Measurements from ENCODE around the gene ODAPH.

ODAPH gene

DNA sequence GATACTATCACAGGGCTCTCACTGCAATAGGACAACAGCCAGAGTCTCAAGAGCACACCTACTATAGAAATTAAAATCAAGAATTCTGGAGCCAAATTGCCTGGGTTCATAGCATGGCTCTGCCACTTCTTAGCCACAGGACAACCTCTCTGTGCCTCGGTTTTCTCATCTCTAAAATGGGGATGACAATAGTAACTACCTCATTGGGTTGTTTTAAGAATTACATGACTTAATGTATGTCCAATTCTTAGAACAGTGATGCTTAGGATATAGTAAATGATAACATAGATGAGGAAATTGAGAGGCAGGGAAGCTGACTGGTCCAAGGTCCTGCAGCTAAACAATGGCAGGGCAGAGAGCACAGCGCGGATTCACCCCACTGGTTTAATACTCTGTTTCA lies 11.0 kb upstream of the ODAPH start:
- H3K27ac ChIP-seq (ENCODE audit: insufficient read depth, low read depth, low read length, poor library complexity, severe bottlenecking): no peak overlapping the region
- H3K4me1 ChIP-seq (ENCODE audit: control insufficient read depth, insufficient read depth, low read length): no peaks in the 10 kb centered on the region
- WGBS, 2 experiments: 90% methylated on average over 3 of the region's 3 CpGs
- H3K36me3 ChIP-seq (ENCODE audit: control insufficient read depth, insufficient read depth, low read length): no peaks in the 10 kb centered on the region
- H3K4me3 ChIP-seq (ENCODE audit: insufficient read depth, low read depth, low read length): no peak overlapping the region
- no peaks in the 10 kb centered on the region for H3K27me3 ChIP-seq (ENCODE audit: control insufficient read depth, insufficient read depth, low read length, poor library complexity, severe bottlenecking)
- no peaks in the 10 kb centered on the region for H3K9me3 ChIP-seq (ENCODE audit: control insufficient read depth, low read length)

DNA sequence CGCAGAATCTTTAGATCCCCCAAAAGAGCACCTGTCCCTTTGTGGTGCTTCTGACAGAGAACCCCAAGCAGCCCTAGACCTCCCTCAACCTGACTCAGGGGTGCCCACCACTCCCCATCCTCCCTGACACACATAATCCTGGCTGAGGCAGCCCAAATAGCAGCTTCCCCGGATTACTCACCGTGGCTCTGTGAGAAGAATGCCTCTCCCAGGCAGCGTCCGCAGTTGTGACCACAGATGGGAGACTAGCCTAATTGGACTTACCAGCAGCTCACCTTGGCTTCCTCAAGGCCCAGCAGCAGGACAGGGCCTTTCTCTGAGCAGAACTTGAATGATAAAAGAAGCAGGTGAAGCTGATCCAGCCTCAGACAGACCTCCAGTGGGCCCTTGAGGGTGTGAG lies 10.3 kb upstream of the ODAPH start:
- no peaks in the 10 kb centered on the region for H3K27me3 ChIP-seq (ENCODE audit: control insufficient read depth, insufficient read depth, low read length, poor library complexity, severe bottlenecking)
- no peak overlapping the region for H3K27ac ChIP-seq (ENCODE audit: insufficient read depth, low read depth, low read length, poor library complexity, severe bottlenecking)
- no peak overlapping the region for H3K4me3 ChIP-seq (ENCODE audit: insufficient read depth, low read depth, low read length)
- no peaks in the 10 kb centered on the region for H3K4me1 ChIP-seq (ENCODE audit: control insufficient read depth, insufficient read depth, low read length)
- H3K36me3 ChIP-seq (ENCODE audit: control insufficient read depth, insufficient read depth, low read length): no peaks in the 10 kb centered on the region
- H3K9me3 ChIP-seq (ENCODE audit: control insufficient read depth, low read length): no peaks in the 10 kb centered on the region
- WGBS, 2 experiments: 89 to 90% methylated on average over 5 of the region's 5 CpGs

DNA sequence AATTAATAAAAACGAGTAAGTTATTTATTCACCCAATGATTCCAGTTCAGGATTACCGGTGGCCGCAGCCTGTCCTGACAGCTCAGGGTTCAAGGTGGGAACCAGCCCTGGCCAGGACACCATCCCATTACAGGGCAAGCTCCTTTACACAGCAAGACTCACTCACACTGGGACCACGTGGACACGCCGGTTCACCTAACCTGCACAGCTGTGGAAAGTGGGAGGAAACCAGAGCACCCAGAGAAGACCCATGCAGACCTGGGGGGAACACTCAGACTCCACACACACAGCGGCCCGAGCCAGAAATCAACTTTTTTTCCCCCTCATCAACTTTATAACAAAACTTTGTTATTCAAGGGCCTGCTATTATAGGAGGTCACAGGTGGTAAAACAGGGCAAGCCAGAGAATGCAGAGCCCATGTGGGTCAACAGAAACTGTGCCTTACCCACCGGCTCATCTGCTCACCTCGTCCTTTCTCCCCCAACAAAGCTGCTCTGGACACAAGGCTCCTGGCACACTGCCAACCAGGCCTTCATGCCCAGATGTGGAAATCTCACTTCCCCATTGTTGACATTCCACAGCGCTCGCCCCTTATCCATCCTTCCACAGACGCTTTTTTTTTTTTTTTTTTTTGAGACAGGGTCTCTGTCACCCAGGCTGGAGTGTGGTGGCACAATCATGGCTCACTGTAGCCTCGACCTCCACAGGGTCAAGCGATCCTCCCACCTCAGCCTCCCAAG lies 8.0 kb upstream of the ODAPH start:
- 92 to 94% methylated on average over 15 of the region's 15 CpGs for WGBS, 2 experiments
- H3K36me3 ChIP-seq (ENCODE audit: control insufficient read depth, insufficient read depth, low read length): no peaks in the 10 kb centered on the region
- H3K27ac ChIP-seq (ENCODE audit: insufficient read depth, low read depth, low read length, poor library complexity, severe bottlenecking): no peak overlapping the region
- H3K9me3 ChIP-seq (ENCODE audit: control insufficient read depth, low read length): no peaks in the 10 kb centered on the region
- H3K27me3 ChIP-seq (ENCODE audit: control insufficient read depth, insufficient read depth, low read length, poor library complexity, severe bottlenecking): no peaks in the 10 kb centered on the region
- H3K4me3 ChIP-seq (ENCODE audit: insufficient read depth, low read depth, low read length): no peak overlapping the region
- H3K4me1 ChIP-seq (ENCODE audit: control insufficient read depth, insufficient read depth, low read length): no peaks in the 10 kb centered on the region

DNA sequence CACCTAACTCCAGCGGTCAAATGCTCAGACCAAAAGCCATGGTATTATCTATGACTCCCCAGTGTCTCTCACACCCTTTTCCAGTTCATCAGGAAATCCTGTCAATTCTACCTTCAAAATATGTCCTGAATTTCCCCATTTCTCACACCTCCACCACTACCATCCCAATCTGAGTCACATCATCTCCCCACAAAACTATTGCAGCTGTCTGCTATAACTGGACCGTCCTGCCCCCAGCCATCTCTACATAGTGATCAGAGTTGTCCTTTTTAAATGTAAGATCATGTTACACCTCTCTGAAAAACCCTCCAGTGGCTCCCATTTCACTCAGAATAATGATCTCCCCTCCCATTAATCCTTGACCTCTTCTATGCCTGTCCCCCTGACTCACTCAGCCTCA lies 6.8 kb upstream of the ODAPH start:
- Histone ChIP-seq H3K9me3 (ENCODE audit: control insufficient read depth, low read length) (no peaks in the 10 kb centered on the region), H3K4me3 (ENCODE audit: insufficient read depth, low read depth, low read length) (no peak overlapping the region), H3K4me1 (ENCODE audit: control insufficient read depth, insufficient read depth, low read length) (no peaks in the 10 kb centered on the region), H3K27ac (ENCODE audit: insufficient read depth, low read depth, low read length, poor library complexity, severe bottlenecking) (no peak overlapping the region), H3K27me3 (ENCODE audit: control insufficient read depth, insufficient read depth, low read length, poor library complexity, severe bottlenecking) (no peaks in the 10 kb centered on the region), H3K36me3 (ENCODE audit: control insufficient read depth, insufficient read depth, low read length) (no peaks in the 10 kb centered on the region)
- WGBS, 2 experiments: 89 to 95% methylated on average over 2 of the region's 2 CpGs

DNA sequence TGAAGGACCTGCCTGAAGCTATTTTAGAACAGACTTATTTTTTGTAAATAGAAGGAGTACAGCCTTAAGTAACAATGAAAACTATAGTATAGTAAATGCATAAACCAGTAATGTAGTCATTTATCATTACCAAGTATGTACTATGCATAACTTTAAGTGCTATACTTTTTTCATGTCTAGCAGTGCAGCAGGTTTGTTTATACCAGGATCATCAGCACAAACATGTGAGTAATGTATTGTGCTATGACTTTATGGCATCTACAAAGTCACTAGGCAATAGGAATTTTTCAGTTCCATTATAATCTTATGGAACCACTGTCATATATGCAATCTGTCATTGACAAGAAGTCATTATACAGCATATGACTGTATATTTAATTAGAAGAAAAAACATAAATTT lies 3.4 kb upstream of the ODAPH start:
- H3K4me1 ChIP-seq (ENCODE audit: control insufficient read depth, insufficient read depth, low read length): no peaks in the 10 kb centered on the region

DNA sequence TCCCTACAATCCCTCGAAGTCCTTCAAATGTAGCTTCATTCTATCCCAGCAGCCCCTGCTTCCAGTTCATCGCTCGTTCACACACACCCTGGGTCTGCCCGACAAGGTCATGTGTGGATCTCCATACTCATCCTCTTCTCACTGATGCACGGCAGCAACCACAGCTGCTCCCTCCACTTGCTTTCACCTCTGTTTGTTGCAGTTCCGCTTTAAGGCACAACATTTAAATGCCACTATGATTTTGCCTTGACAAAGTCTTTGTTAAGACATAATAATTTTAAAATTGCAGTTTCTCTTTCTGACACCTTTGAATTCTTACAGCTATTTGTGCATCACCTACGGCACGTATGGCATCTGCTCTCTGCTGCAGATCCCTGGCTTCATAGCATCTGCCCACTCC lies 1.8 kb downstream of the ODAPH start:
- Histone ChIP-seq H3K27me3 (ENCODE audit: control insufficient read depth, insufficient read depth, low read length, poor library complexity, severe bottlenecking) (no peaks in the 10 kb centered on the region), H3K36me3 (ENCODE audit: control insufficient read depth, insufficient read depth, low read length) (no peaks in the 10 kb centered on the region), H3K27ac (ENCODE audit: insufficient read depth, low read depth, low read length, poor library complexity, severe bottlenecking) (no peak overlapping the region), H3K4me1 (ENCODE audit: control insufficient read depth, insufficient read depth, low read length) (no peaks in the 10 kb centered on the region), H3K4me3 (ENCODE audit: insufficient read depth, low read depth, low read length) (no peak overlapping the region), H3K9me3 (ENCODE audit: control insufficient read depth, low read length) (no peaks in the 10 kb centered on the region)
- 79 to 83% methylated on average over 8 of the region's 8 CpGs for WGBS, 2 experiments

More for the DNA sequence above, 3.4 kb upstream of the ODAPH start:
- Histone ChIP-seq H3K4me3 (ENCODE audit: insufficient read depth, low read depth, low read length) (no peak overlapping the region), H3K36me3 (ENCODE audit: control insufficient read depth, insufficient read depth, low read length) (no peaks in the 10 kb centered on the region), H3K27me3 (ENCODE audit: control insufficient read depth, insufficient read depth, low read length, poor library complexity, severe bottlenecking) (no peaks in the 10 kb centered on the region), H3K9me3 (ENCODE audit: control insufficient read depth, low read length) (no peaks in the 10 kb centered on the region), H3K27ac (ENCODE audit: insufficient read depth, low read depth, low read length, poor library complexity, severe bottlenecking) (no peak overlapping the region)

DNA sequence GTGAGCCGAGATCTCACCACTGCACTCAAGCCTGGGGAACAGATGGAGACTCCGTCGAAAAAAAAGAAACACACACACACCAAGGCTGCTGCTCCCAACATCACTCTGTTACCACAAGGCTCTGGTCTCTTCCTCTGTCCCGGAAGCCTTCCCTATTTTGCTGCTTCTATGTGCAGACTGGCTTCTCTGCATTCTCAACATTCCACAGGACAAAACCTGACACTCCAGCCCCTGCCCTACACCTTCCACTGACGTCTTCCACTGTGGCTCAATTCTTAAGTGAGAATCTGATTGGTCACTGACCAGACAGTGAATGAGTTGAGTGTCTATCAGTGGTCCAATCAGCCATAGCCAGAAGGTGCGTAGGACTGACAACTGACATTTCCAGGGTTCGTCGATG lies 5.9 kb downstream of the ODAPH start:
- H3K27ac ChIP-seq (ENCODE audit: insufficient read depth, low read depth, low read length, poor library complexity, severe bottlenecking): no peak overlapping the region
- no peaks in the 10 kb centered on the region for H3K36me3 ChIP-seq (ENCODE audit: control insufficient read depth, insufficient read depth, low read length)
- WGBS, 2 experiments: 72 to 78% methylated on average over 8 of the region's 8 CpGs

DNA sequence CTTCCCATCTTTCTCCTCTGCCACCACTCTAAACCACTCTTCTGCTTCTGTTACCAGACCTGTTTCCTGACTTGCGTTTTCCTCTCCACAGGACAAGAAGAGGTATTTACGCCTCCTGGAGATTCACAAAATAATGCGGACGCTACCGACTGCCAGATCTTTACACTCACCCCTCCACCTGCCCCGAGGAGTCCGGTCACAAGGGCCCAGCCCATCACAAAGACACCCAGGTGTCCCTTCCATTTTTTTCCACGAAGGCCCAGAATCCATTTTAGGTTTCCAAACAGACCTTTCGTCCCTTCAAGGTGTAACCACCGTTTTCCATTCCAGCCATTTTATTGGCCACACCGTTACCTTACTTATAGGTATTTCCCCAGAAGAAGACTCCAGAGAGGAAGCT lies 8.2 kb downstream of the ODAPH start:
- WGBS, 2 experiments: 89% methylated on average over 11 of the region's 11 CpGs
- H3K36me3 ChIP-seq (ENCODE audit: control insufficient read depth, insufficient read depth, low read length): no peaks in the 10 kb centered on the region
- H3K4me1 ChIP-seq (ENCODE audit: control insufficient read depth, insufficient read depth, low read length): no peaks in the 10 kb centered on the region
- no peak overlapping the region for H3K27ac ChIP-seq (ENCODE audit: insufficient read depth, low read depth, low read length, poor library complexity, severe bottlenecking)
- no peaks in the 10 kb centered on the region for H3K9me3 ChIP-seq (ENCODE audit: control insufficient read depth, low read length)
- H3K27me3 ChIP-seq (ENCODE audit: control insufficient read depth, insufficient read depth, low read length, poor library complexity, severe bottlenecking): no peaks in the 10 kb centered on the region
- no peak overlapping the region for H3K4me3 ChIP-seq (ENCODE audit: insufficient read depth, low read depth, low read length)

More for the DNA sequence above, 5.9 kb downstream of the ODAPH start:
- no peaks in the 10 kb centered on the region for H3K27me3 ChIP-seq (ENCODE audit: control insufficient read depth, insufficient read depth, low read length, poor library complexity, severe bottlenecking)
- no peaks in the 10 kb centered on the region for H3K9me3 ChIP-seq (ENCODE audit: control insufficient read depth, low read length)
- no peak overlapping the region for H3K4me3 ChIP-seq (ENCODE audit: insufficient read depth, low read depth, low read length)
- H3K4me1 ChIP-seq (ENCODE audit: control insufficient read depth, insufficient read depth, low read length): no peaks in the 10 kb centered on the region

DNA sequence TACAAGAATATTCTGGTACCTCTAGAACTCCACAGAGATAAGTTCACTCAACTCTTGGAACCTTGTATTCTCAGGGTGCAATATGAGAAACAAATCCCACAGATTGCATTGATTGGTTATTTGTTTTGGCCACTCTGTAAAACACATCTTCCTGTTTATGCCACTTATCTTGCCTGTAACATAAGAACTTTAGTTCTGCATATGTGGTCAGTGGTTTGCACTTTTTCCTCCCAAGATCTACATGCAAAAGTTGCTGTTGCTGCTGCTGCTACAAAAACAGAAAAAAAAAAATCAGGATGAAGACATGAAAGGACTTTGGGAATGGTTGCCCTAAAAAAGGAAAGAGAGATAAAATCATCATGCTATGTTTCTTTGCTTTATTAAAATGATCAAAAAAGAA lies 9.6 kb downstream of the ODAPH start:
- Histone ChIP-seq H3K27me3 (ENCODE audit: control insufficient read depth, insufficient read depth, low read length, poor library complexity, severe bottlenecking) (no peaks in the 10 kb centered on the region), H3K4me3 (ENCODE audit: insufficient read depth, low read depth, low read length) (no peak overlapping the region), H3K36me3 (ENCODE audit: control insufficient read depth, insufficient read depth, low read length) (no peaks in the 10 kb centered on the region), H3K27ac (ENCODE audit: insufficient read depth, low read depth, low read length, poor library complexity, severe bottlenecking) (no peak overlapping the region), H3K9me3 (ENCODE audit: control insufficient read depth, low read length) (no peaks in the 10 kb centered on the region), H3K4me1 (ENCODE audit: control insufficient read depth, insufficient read depth, low read length) (no peaks in the 10 kb centered on the region)

DNA sequence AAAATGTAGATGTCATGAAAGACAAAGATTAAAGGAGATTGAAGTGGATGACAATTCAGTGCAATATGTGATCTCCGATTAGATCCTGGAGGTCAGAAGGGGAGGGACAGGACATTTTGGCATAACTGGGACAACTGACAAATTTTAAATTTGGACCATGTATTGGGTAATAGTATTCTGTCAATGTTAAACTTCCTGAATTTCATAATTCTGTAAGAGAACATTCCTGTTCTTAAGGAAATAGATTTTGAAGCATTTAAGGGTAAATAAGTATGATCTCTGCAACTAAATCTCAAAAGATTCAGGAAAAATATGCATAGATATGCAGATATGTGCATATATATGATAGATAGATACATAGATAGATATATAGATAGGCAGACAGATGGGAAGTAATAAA lies 11.0 kb downstream of the ODAPH start:
- Histone ChIP-seq H3K4me3 (ENCODE audit: insufficient read depth, low read depth, low read length) (no peak overlapping the region), H3K27ac (ENCODE audit: insufficient read depth, low read depth, low read length, poor library complexity, severe bottlenecking) (no peak overlapping the region), H3K27me3 (ENCODE audit: control insufficient read depth, insufficient read depth, low read length, poor library complexity, severe bottlenecking) (no peaks in the 10 kb centered on the region), H3K36me3 (ENCODE audit: control insufficient read depth, insufficient read depth, low read length) (no peaks in the 10 kb centered on the region), H3K9me3 (ENCODE audit: control insufficient read depth, low read length) (no peaks in the 10 kb centered on the region), H3K4me1 (ENCODE audit: control insufficient read depth, insufficient read depth, low read length) (no peaks in the 10 kb centered on the region)
- 97 to 98% methylated on average over 1 of the region's 1 CpG for WGBS, 2 experiments

DNA sequence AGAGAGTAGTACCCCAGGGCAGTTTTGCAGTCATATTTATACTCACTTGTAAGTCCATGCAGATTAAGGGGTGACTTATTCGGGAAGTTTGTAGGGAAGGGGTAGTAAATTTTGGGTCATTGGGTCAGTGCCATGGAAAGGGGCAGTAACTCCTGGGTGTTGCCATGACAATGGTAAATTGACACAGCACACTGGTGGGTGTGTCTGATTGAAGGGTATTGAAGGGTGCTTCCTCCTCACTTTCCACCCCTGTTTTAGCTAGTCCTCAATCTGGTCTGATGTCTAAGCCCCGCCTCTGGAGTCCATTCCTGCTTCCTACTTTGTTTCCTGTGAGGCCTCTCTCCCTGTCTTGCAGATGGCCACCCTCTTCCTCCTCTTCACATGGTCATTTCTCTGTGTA lies 11.9 kb downstream of the ODAPH start:
- Histone ChIP-seq H3K9me3 (ENCODE audit: control insufficient read depth, low read length) (no peaks in the 10 kb centered on the region), H3K36me3 (ENCODE audit: control insufficient read depth, insufficient read depth, low read length) (no peaks in the 10 kb centered on the region), H3K4me1 (ENCODE audit: control insufficient read depth, insufficient read depth, low read length) (no peaks in the 10 kb centered on the region), H3K27me3 (ENCODE audit: control insufficient read depth, insufficient read depth, low read length, poor library complexity, severe bottlenecking) (no peaks in the 10 kb centered on the region), H3K27ac (ENCODE audit: insufficient read depth, low read depth, low read length, poor library complexity, severe bottlenecking) (no peak overlapping the region), H3K4me3 (ENCODE audit: insufficient read depth, low read depth, low read length) (no peak overlapping the region)
- WGBS, 2 experiments: 85 to 97% methylated on average over 2 of the region's 2 CpGs
